OCI-LY1 (cell line): ENCODE data around the gene CTH.

ENCODE experiments used
- H2AFZ ChIP-seq: fragments of 200-600 bp; sonication (generic), shearing (Covaris generic); 2 replicates; pipeline ENCODE4 v1.6.0; 2014; ENCODE audit warnings: antibody characterized with exemption, mild to moderate bottlenecking, low read length
- H3F3A ChIP-seq: fragments of 200-600 bp; sonication (generic), shearing (Covaris generic); 2 replicates; pipeline ENCODE4 v1.6.0; 2014; ENCODE audit warnings: mild to moderate bottlenecking, antibody characterized with exemption, low read length, moderate library complexity; ENCODE audit not compliant: insufficient read depth
- H3K27ac ChIP-seq: fragments of 200-600 bp; sonication (generic); 2 replicates; pipeline ENCODE4 v1.5.1; 2014; ENCODE audit warnings: low read length, mixed run types, mild to moderate bottlenecking, low read depth; ENCODE audit not compliant: poor library complexity, severe bottlenecking
- H3K27me3 ChIP-seq: fragments of 200-600 bp; sonication (generic); 2 replicates; pipeline ENCODE4 v1.6.0; 2014; ENCODE audit warnings: antibody characterized with exemption, mild to moderate bottlenecking, low read length, moderate library complexity; ENCODE audit not compliant: insufficient read depth
- H3K36me3 ChIP-seq: fragments of 200-600 bp; sonication (generic); 2 replicates; pipeline ENCODE4 v1.6.1; 2014; ENCODE audit warnings: mild to moderate bottlenecking, antibody characterized with exemption, low read length, moderate library complexity, mixed read lengths; ENCODE audit not compliant: insufficient read depth
- H3K4me1 ChIP-seq: fragments of 200-600 bp; sonication (generic); 2 replicates; pipeline ENCODE4 v1.5.1; 2014; ENCODE audit warnings: mild to moderate bottlenecking, low read length, moderate library complexity; ENCODE audit not compliant: insufficient read depth, severe bottlenecking
- H3K4me2 ChIP-seq: fragments of 200-600 bp; sonication (generic), shearing (Covaris generic); 2 replicates; pipeline ENCODE4 v1.6.1; 2014; ENCODE audit warnings: low read length
- H3K4me3 ChIP-seq: fragments of 200-600 bp; sonication (generic); 2 replicates; pipeline ENCODE4 v1.5.1; 2014; ENCODE audit warnings: low read length, low read depth, mild to moderate bottlenecking, mixed read lengths; ENCODE audit not compliant: poor library complexity, severe bottlenecking
- H3K79me2 ChIP-seq: fragments of 200-600 bp; shearing (Covaris generic); 2 replicates; pipeline ENCODE4 v1.6.1; 2016; ENCODE audit warnings: mixed run types, low read length, mixed read lengths; ENCODE audit not compliant: insufficient read depth
- H3K9ac ChIP-seq: fragments of 200-600 bp; sonication (generic), shearing (Covaris generic); 2 replicates; pipeline ENCODE4 v1.6.1; 2014; ENCODE audit warnings: mild to moderate bottlenecking, low read length, mixed read lengths
- H3K9me2 ChIP-seq: fragments of 200-600 bp; sonication (generic), shearing (Covaris generic); 2 replicates; pipeline ENCODE4 v1.6.1; 2014; ENCODE audit warnings: low read depth, mild to moderate bottlenecking, low read length, mixed read lengths
- H3K9me3 ChIP-seq: fragments of 200-600 bp; shearing (Covaris generic); 2 replicates; pipeline ENCODE4 v1.6.1; 2014; ENCODE audit warnings: low read length, mixed read lengths
- H4K20me1 ChIP-seq: fragments of 200-600 bp; sonication (generic), shearing (Covaris generic); 2 replicates; pipeline ENCODE4 v1.6.0; 2016; ENCODE audit warnings: mild to moderate bottlenecking, low read length; ENCODE audit not compliant: insufficient read depth
- CTCF ChIP-seq: fragments of 200-600 bp; sonication (generic), shearing (Covaris generic); IDR thresholded peaks from 2 replicates; pipeline ENCODE4 v1.5.1; 2017; ENCODE audit warnings: mild to moderate bottlenecking, antibody characterized with exemption, low read length, moderate library complexity, mixed read lengths
- EZH2 ChIP-seq: fragments of 200-600 bp; sonication (generic), shearing (Covaris generic); IDR thresholded peaks from 2 replicates; pipeline ENCODE4 v1.8.0; 2017; ENCODE audit warnings: borderline replicate concordance, mixed run types, mild to moderate bottlenecking, antibody characterized with exemption, low read length, moderate library complexity, mixed read lengths

Gene CTH

GRCh38 chr1:70440642-70441391 is 29.7 kb downstream of the CTH start:
- no peaks in the 10 kb centered on the region for H3K9me2 ChIP-seq
- no peak overlapping the region for H3K27ac ChIP-seq
- no peaks in the 10 kb centered on the region for H4K20me1 ChIP-seq
- H3K36me3 ChIP-seq: no peaks in the 10 kb centered on the region
- no peak overlapping the region for H3K9ac ChIP-seq
- no peaks in the 10 kb centered on the region for H3F3A ChIP-seq
- no peak overlapping the region for H3K4me2 ChIP-seq
- no peaks in the 10 kb centered on the region for H3K79me2 ChIP-seq
- no peak overlapping the region for H2AFZ ChIP-seq
- TF ChIP-seq EZH2 (no peak), CTCF (no peak)
- H3K4me3 ChIP-seq: no peak overlapping the region
- no peaks in the 10 kb centered on the region for H3K9me3 ChIP-seq
- no peaks in the 10 kb centered on the region for H3K27me3 ChIP-seq
- H3K4me1 ChIP-seq: no peaks in the 10 kb centered on the region

GRCh38 chr1:70441392-70442035 is 30.4 kb downstream of the CTH start:
- Histone ChIP-seq H3K27me3 (no peaks in the 10 kb centered on the region), H3K36me3 (no peaks in the 10 kb centered on the region), H3F3A (no peaks in the 10 kb centered on the region), H3K79me2 (no peaks in the 10 kb centered on the region), H3K27ac (no peak overlapping the region), H4K20me1 (no peaks in the 10 kb centered on the region), H3K4me1 (no peaks in the 10 kb centered on the region), H2AFZ (no peak overlapping the region), H3K9me3 (no peaks in the 10 kb centered on the region), H3K4me3 (no peak overlapping the region), H3K4me2 (no peak overlapping the region), H3K9me2 (no peaks in the 10 kb centered on the region), H3K9ac (no peak overlapping the region)
- no peak for TF ChIP-seq EZH2

GRCh38 chr1:70442490-70442889 is 31.4 kb downstream of the CTH start:
- no peaks in the 10 kb centered on the region for H3K79me2 ChIP-seq
- H2AFZ ChIP-seq: no peak overlapping the region
- no peaks in the 10 kb centered on the region for H3K27me3 ChIP-seq
- no peak overlapping the region for H3K4me2 ChIP-seq
- H4K20me1 ChIP-seq: no peaks in the 10 kb centered on the region
- no peaks in the 10 kb centered on the region for H3K36me3 ChIP-seq
- H3K4me1 ChIP-seq: no peaks in the 10 kb centered on the region
- TF ChIP-seq CTCF (no peak), EZH2 (no peak)
- H3K9ac ChIP-seq: no peak overlapping the region
- H3K4me3 ChIP-seq: no peak overlapping the region
- no peaks in the 10 kb centered on the region for H3K9me3 ChIP-seq
- no peaks in the 10 kb centered on the region for H3F3A ChIP-seq
- no peaks in the 10 kb centered on the region for H3K9me2 ChIP-seq
- no peak overlapping the region for H3K27ac ChIP-seq
